Measurements from ENCODE around the gene USP34. TPM values are rescaled to one million over a fixed set of nuclear protein-coding genes. Genes with fewer than 3 reads are reported as not detected.
"Not testable (repeated sequence)": the region's sequence is repeated elsewhere in the genome, so short reads cannot be mapped to it uniquely, and the experiment has no call there.

Gene USP34
- polyA plus RNA-seq, 2 donors, result 32.2 to 40.4 TPM

DNA sequence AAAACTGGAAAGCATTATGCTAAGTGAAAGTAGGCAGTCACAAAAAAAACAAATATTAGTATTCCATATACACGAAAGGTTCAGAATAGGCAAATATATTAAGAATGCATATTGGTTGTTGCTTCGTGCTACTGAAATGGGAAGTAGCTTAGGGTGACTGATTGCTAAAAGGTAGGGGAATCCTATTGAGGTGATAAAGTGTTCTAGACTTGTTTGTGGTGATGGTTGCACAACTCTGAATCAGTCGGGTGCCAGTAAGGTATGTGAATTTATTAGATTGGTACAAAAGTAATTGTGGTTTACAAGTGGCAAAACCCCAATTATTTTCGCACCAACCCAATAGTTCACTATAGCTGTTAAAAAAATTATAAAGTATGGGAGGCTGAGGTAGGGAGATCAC lies 20.7 kb downstream of the USP34 start:
- no peak overlapping the region for H3K27ac ChIP-seq (ENCODE audit: low read depth in 2 of 2, low read length in 1 of 2)
- WGBS, 2 donors, result 66 to 70% methylated on average over 4 of the region's 4 CpGs
- no peaks in the 10 kb centered on the region for H3K4me1 ChIP-seq (ENCODE audit: control insufficient read depth in 2 of 2, insufficient read depth in 2 of 2, low read length in 1 of 2)
- H3K27me3 ChIP-seq (ENCODE audit: control insufficient read depth in 1 of 2, insufficient read depth in 2 of 2, low read length in 2 of 2), result no peaks in the 10 kb centered on the region
- H3K9me3 ChIP-seq (ENCODE audit: control insufficient read depth in 2 of 2, insufficient read depth in 1 of 2, low read depth in 1 of 2, low read length in 1 of 2), result no peaks in the 10 kb centered on the region
- H3K36me3 ChIP-seq (ENCODE audit: control insufficient read depth in 2 of 2, insufficient read depth in 2 of 2, low read length in 1 of 2), result no peaks in the 10 kb centered on the region
- no peak overlapping the region for H3K4me3 ChIP-seq (ENCODE audit: low read depth in 1 of 2, low read length in 2 of 2)

DNA sequence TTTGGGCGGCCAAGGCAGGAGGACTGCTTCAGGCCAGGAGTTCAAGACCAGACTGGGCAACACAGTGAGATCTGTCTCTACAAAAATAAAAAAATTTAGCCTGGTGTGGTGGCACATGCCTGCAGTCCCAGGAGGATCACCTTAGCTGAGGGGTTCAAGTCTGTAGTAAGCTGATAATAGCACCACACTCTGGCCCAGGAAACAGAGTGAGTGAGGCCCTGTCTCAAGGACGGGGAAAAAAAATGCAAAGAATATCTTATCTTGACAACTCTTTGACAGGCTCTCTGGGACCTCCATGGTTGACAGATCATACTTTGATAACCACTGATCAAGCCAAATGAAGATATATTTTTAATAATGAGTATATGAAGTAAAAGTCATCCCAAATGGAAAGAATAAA lies 22.7 kb downstream of the USP34 start:
- WGBS, 2 donors, result 88 to 97% methylated on average over 2 of the region's 2 CpGs

DNA sequence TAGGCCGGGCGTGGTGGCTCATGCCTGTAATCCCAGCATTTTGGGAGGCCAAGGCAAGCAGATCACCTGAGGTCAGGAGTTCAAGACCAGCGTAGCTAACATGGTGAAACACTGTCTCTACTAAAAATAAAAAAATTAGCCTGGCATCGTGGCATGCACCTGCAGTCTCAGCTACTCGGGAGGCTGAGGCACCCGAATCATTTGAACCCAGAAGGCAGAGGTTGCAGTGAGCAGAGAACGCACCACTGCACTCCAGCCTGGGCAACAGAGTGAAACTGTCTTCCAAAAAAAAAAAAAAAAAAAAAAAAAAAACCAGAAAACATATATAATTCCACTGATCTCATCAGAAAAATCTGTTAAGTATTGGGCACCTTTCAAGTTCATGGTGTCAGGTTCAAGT lies 23.9 kb downstream of the USP34 start:
- 88 to 93% methylated on average over 7 of the region's 7 CpGs for WGBS, 2 donors
- not testable (repeated sequence) for H3K36me3 ChIP-seq (ENCODE audit: control insufficient read depth in 2 of 2, insufficient read depth in 2 of 2, low read length in 1 of 2); H3K4me1 ChIP-seq (ENCODE audit: control insufficient read depth in 2 of 2, insufficient read depth in 2 of 2, low read length in 1 of 2); H3K27me3 ChIP-seq (ENCODE audit: control insufficient read depth in 1 of 2, insufficient read depth in 2 of 2, low read length in 2 of 2); H3K27ac ChIP-seq (ENCODE audit: low read depth in 2 of 2, low read length in 1 of 2); H3K9me3 ChIP-seq (ENCODE audit: control insufficient read depth in 2 of 2, insufficient read depth in 1 of 2, low read depth in 1 of 2, low read length in 1 of 2); H3K4me3 ChIP-seq (ENCODE audit: low read depth in 1 of 2, low read length in 2 of 2)

More for the DNA sequence above, 22.7 kb downstream of the USP34 start:
- Histone ChIP-seq H3K9me3 (ENCODE audit: control insufficient read depth in 2 of 2, insufficient read depth in 1 of 2, low read depth in 1 of 2, low read length in 1 of 2) (no peaks in the 10 kb centered on the region), H3K36me3 (ENCODE audit: control insufficient read depth in 2 of 2, insufficient read depth in 2 of 2, low read length in 1 of 2) (no peaks in the 10 kb centered on the region), H3K27ac (ENCODE audit: low read depth in 2 of 2, low read length in 1 of 2) (no peak overlapping the region), H3K27me3 (ENCODE audit: control insufficient read depth in 1 of 2, insufficient read depth in 2 of 2, low read length in 2 of 2) (no peaks in the 10 kb centered on the region), H3K4me3 (ENCODE audit: low read depth in 1 of 2, low read length in 2 of 2) (no peak overlapping the region), H3K4me1 (ENCODE audit: control insufficient read depth in 2 of 2, insufficient read depth in 2 of 2, low read length in 1 of 2) (no peaks in the 10 kb centered on the region)

DNA sequence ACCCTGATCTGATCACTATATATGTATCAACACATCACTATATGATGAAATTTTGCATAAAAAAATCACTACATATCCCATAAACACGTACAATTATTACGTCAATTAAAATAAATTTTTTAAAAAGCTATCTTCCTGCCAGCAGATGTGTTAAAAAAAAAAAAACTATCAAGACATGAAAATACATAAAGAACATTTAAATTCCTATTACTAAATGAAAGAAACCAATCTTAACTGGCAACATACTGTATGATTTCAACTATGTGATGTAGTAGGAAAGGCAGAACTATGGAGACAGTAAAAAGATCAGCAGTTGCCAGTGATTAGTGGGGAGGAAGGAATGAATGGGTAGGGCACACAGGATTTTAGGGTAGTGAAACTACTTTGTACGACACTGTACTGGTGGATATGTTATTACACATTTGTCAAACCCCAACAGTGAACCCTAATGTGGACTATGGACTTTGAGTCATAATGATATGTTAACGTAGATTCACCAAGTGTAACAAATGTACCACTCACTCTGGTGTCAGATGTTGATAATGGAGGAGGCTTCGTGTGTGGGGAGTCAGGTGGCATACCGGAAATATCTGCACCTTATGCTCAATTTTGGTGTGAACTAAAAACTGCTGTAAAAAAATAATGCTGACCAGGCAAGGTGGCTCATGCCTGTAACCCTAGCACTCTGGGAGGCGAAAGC lies 27.4 kb downstream of the USP34 start:
- Histone ChIP-seq H3K27ac (ENCODE audit: low read depth in 2 of 2, low read length in 1 of 2) (no peak overlapping the region), H3K4me3 (ENCODE audit: low read depth in 1 of 2, low read length in 2 of 2) (no peak overlapping the region)
- WGBS, 2 donors, result 79 to 82% methylated on average over 7 of the region's 7 CpGs

DNA sequence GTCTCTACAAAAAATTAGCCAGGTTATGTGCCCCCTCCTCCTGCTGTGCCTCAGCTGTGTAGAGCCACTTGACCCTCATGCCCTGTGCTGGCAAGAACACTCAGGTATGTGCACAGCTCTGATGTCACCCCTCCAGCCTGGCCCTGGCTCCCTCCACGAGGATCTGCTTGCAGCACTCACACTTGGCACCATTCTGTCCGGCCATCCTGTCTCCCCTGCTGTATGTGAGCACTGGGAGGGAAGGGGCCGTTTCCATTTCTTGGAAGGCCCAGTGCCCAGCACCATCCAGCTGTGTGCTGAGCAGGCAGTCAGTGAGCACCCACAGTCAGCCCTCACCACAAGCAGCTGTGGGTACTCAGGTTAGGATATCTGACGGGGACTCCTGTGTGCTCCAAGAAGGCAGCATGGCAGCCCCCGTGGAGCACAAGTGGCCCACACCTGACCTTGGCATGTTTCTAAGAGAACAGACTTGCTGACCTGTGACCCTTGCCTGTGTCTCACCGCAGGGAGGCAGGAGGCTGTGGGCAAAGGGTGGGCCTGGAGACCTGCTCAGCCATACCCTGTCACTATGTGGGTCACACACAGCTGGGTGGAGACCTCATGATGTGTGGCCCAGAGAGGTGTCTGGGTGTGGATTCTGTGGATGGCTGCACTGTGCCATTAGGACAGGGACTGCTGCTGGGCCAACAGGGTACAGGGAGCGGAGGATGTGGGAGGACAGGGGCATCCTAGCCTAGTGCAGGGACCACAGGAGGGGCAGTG lies 31.5 kb downstream of the USP34 start:
- Histone ChIP-seq H3K9me3 (ENCODE audit: control insufficient read depth in 2 of 2, insufficient read depth in 1 of 2, low read depth in 1 of 2, low read length in 1 of 2) (no peaks in the 10 kb centered on the region), H3K36me3 (ENCODE audit: control insufficient read depth in 2 of 2, insufficient read depth in 2 of 2, low read length in 1 of 2) (no peaks in the 10 kb centered on the region), H3K4me1 (ENCODE audit: control insufficient read depth in 2 of 2, insufficient read depth in 2 of 2, low read length in 1 of 2) (peaks cover 0 to 11% of the 10 kb centered on the region in 2 donors), H3K27ac (ENCODE audit: low read depth in 2 of 2, low read length in 1 of 2) (no peak overlapping the region), H3K27me3 (ENCODE audit: control insufficient read depth in 1 of 2, insufficient read depth in 2 of 2, low read length in 2 of 2) (no peaks in the 10 kb centered on the region), H3K4me3 (ENCODE audit: low read depth in 1 of 2, low read length in 2 of 2) (no peak overlapping the region)
- 70 to 74% methylated on average over 7 of the region's 7 CpGs for WGBS, 2 donors

More for the DNA sequence above, 27.4 kb downstream of the USP34 start:
- H3K9me3 ChIP-seq (ENCODE audit: control insufficient read depth in 2 of 2, insufficient read depth in 1 of 2, low read depth in 1 of 2, low read length in 1 of 2), result no peaks in the 10 kb centered on the region
- H3K27me3 ChIP-seq (ENCODE audit: control insufficient read depth in 1 of 2, insufficient read depth in 2 of 2, low read length in 2 of 2), result no peaks in the 10 kb centered on the region
- peaks cover 0 to 11% of the 10 kb centered on the region in 2 donors for H3K4me1 ChIP-seq (ENCODE audit: control insufficient read depth in 2 of 2, insufficient read depth in 2 of 2, low read length in 1 of 2)
- H3K36me3 ChIP-seq (ENCODE audit: control insufficient read depth in 2 of 2, insufficient read depth in 2 of 2, low read length in 1 of 2), result no peaks in the 10 kb centered on the region

DNA sequence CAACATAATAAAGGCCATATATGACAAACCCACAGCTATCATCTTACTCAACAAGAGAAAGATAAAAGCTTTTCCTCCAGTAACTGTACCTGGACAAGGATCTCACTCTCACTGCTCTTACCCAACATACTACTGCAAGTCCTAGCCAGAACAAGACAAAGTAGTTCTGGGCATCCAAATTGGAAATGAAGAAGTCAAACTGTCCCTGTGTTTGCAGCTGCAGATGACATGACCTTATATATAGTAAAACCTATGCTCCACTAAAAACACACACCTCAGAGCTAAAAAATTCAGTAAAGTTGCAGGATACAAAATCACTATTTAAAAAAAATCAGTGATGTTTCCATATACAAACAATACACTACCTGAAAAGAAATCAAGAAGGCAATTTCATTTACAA lies 32.2 kb downstream of the USP34 start:
- H3K27me3 ChIP-seq (ENCODE audit: control insufficient read depth in 1 of 2, insufficient read depth in 2 of 2, low read length in 2 of 2), result no peaks in the 10 kb centered on the region
- peaks cover 4 to 18% of the 10 kb centered on the region in 2 donors for H3K4me1 ChIP-seq (ENCODE audit: control insufficient read depth in 2 of 2, insufficient read depth in 2 of 2, low read length in 1 of 2)
- H3K4me3 ChIP-seq (ENCODE audit: low read depth in 1 of 2, low read length in 2 of 2), result no peak overlapping the region
- no peaks in the 10 kb centered on the region for H3K9me3 ChIP-seq (ENCODE audit: control insufficient read depth in 2 of 2, insufficient read depth in 1 of 2, low read depth in 1 of 2, low read length in 1 of 2)
- H3K36me3 ChIP-seq (ENCODE audit: control insufficient read depth in 2 of 2, insufficient read depth in 2 of 2, low read length in 1 of 2), result no peaks in the 10 kb centered on the region
- no peak overlapping the region for H3K27ac ChIP-seq (ENCODE audit: low read depth in 2 of 2, low read length in 1 of 2)

DNA sequence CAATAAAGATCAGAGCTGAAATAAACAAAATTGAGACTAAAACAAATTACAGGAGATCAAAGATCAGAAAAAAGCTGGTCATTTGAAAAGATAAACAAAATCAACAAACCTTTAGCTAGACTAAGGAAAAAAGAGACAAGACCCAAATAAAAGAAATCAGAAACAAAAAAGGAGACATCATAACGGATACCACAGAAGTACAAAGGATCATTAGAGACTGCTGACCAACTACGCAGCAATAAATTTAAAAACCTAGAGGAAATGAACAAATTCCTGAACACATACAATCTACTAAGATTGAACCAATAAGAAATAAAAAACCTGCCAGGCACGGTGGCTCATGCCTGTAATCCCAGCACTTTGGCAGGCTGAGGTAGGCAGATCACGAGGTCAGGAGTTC lies 33.7 kb downstream of the USP34 start:
- Histone ChIP-seq H3K9me3 (ENCODE audit: control insufficient read depth in 2 of 2, insufficient read depth in 1 of 2, low read depth in 1 of 2, low read length in 1 of 2) (no peaks in the 10 kb centered on the region), H3K4me1 (ENCODE audit: control insufficient read depth in 2 of 2, insufficient read depth in 2 of 2, low read length in 1 of 2) (peaks cover 4 to 20% of the 10 kb centered on the region in 2 donors), H3K36me3 (ENCODE audit: control insufficient read depth in 2 of 2, insufficient read depth in 2 of 2, low read length in 1 of 2) (no peaks in the 10 kb centered on the region), H3K27ac (ENCODE audit: low read depth in 2 of 2, low read length in 1 of 2) (no peak overlapping the region), H3K27me3 (ENCODE audit: control insufficient read depth in 1 of 2, insufficient read depth in 2 of 2, low read length in 2 of 2) (no peaks in the 10 kb centered on the region), H3K4me3 (ENCODE audit: low read depth in 1 of 2, low read length in 2 of 2) (no peak overlapping the region)
- 86 to 93% methylated on average over 4 of the region's 4 CpGs for WGBS, 2 donors

DNA sequence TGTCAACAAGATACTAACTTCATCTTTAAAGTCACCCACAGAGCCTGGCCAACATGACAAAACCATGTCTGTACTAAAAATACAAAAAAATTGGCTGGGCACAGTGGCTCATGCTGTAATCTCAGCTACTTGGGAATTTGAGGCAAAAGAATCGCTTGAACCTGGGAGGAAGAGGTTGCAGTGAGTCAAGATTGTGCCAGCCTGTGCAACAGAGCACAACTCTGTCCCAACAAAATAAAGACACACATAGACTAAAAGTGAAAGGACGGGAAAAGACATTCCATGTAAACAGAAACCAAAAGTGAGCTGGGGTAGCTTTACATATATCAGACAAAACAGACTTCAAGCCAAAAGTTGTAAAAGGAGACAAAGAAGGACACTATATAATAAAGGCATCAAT lies 34.8 kb downstream of the USP34 start:
- H3K27me3 ChIP-seq (ENCODE audit: control insufficient read depth in 1 of 2, insufficient read depth in 2 of 2, low read length in 2 of 2), result no peaks in the 10 kb centered on the region
- H3K9me3 ChIP-seq (ENCODE audit: control insufficient read depth in 2 of 2, insufficient read depth in 1 of 2, low read depth in 1 of 2, low read length in 1 of 2), result no peaks in the 10 kb centered on the region
- no peak overlapping the region for H3K4me3 ChIP-seq (ENCODE audit: low read depth in 1 of 2, low read length in 2 of 2)
- H3K27ac ChIP-seq (ENCODE audit: low read depth in 2 of 2, low read length in 1 of 2), result peak overlapping the region in 1 of 2 donors; percentile 36
- WGBS, 2 donors, result 61 to 69% methylated on average over 2 of the region's 2 CpGs
- peaks cover 4 to 20% of the 10 kb centered on the region in 2 donors for H3K4me1 ChIP-seq (ENCODE audit: control insufficient read depth in 2 of 2, insufficient read depth in 2 of 2, low read length in 1 of 2)
- H3K36me3 ChIP-seq (ENCODE audit: control insufficient read depth in 2 of 2, insufficient read depth in 2 of 2, low read length in 1 of 2), result no peaks in the 10 kb centered on the region

DNA sequence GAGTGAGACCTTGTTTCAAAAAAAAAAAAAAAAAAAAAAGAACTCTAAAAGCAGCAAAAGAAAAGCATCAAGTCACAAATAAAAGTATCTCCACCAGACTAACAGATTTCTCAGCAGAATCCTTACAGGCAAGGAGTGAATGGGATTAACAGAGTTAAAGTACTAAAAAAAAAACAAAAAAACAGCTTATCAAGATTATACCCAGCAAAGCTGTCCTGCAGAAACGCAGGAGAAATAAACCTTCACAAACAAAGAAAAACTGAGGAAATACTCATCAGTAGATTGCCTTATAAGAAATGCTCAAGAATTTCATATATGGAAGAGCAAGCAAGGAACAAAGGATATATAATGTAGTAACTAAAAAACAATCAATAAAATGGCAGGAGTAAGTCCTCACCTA lies 35.6 kb downstream of the USP34 start:
- H3K27me3 ChIP-seq (ENCODE audit: control insufficient read depth in 1 of 2, insufficient read depth in 2 of 2, low read length in 2 of 2), result no peaks in the 10 kb centered on the region
- no peak overlapping the region for H3K4me3 ChIP-seq (ENCODE audit: low read depth in 1 of 2, low read length in 2 of 2)
- H3K27ac ChIP-seq (ENCODE audit: low read depth in 2 of 2, low read length in 1 of 2), result no peak overlapping the region
- 78 to 92% methylated on average over 1 of the region's 1 CpG for WGBS, 2 donors
- peaks cover 4 to 20% of the 10 kb centered on the region in 2 donors for H3K4me1 ChIP-seq (ENCODE audit: control insufficient read depth in 2 of 2, insufficient read depth in 2 of 2, low read length in 1 of 2)
- H3K36me3 ChIP-seq (ENCODE audit: control insufficient read depth in 2 of 2, insufficient read depth in 2 of 2, low read length in 1 of 2), result no peaks in the 10 kb centered on the region
- H3K9me3 ChIP-seq (ENCODE audit: control insufficient read depth in 2 of 2, insufficient read depth in 1 of 2, low read depth in 1 of 2, low read length in 1 of 2), result no peaks in the 10 kb centered on the region

DNA sequence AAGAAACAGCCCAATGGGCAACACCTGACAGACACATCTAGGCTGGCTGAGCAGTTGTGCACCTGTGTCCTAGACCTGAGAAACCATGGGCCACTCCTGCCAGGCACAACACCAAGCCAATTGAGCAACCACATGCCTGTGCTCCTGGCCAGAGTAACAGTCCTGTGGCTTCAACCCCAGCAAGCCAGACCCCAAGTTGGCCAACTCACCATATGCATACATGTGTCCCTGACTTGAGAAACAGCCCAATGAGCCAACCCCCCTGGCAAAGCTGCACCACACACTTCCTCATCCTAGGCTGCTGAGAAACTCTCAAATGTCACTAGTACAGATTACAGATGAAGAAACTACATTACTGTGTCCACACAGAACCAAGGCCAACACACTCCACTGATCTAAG lies 36.6 kb downstream of the USP34 start:
- peaks cover 4 to 13% of the 10 kb centered on the region in 2 donors for H3K4me1 ChIP-seq (ENCODE audit: control insufficient read depth in 2 of 2, insufficient read depth in 2 of 2, low read length in 1 of 2)
- no peaks in the 10 kb centered on the region for H3K27me3 ChIP-seq (ENCODE audit: control insufficient read depth in 1 of 2, insufficient read depth in 2 of 2, low read length in 2 of 2)
- no peaks in the 10 kb centered on the region for H3K9me3 ChIP-seq (ENCODE audit: control insufficient read depth in 2 of 2, insufficient read depth in 1 of 2, low read depth in 1 of 2, low read length in 1 of 2)
- no peak overlapping the region for H3K4me3 ChIP-seq (ENCODE audit: low read depth in 1 of 2, low read length in 2 of 2)
- H3K36me3 ChIP-seq (ENCODE audit: control insufficient read depth in 2 of 2, insufficient read depth in 2 of 2, low read length in 1 of 2), result no peaks in the 10 kb centered on the region
- H3K27ac ChIP-seq (ENCODE audit: low read depth in 2 of 2, low read length in 1 of 2), result no peak overlapping the region
